HG03342 (cell line): ENCODE results near the gene CHTF18.

ENCODE experiments used
- ATAC-seq: cut with Tn5 transposase; IDR thresholded peaks from one replicate; pipeline ENCODE4 v1.9.1; 2021; ENCODE audit warnings: mild to moderate bottlenecking, moderate library complexity; ENCODE audit not compliant: unreplicated experiment

Gene CHTF18

DNA sequence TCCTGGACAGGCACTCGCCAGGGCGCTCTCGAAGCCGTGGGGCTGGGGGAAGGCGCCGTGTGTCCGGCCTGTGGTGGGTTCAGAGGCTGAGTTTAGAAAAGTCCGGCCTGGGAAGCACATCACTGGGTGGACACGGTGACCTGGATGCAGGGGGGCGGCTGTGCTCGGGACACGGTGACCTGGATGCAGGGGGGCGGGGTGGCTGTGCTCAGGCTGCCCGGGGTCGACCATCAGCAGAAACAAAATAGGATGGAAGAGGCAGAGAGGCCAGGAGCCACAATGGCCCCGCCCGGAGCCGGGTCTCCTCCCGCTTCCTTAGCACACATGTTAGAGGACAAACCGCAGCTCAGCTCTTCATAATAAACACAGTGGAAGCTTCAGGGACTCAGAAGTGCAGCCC, 55.4 kb downstream of the CHTF18 start:
- ATAC-seq: no peak

GRCh38 chr16:844638-845350, 56.4 kb downstream of the CHTF18 start:
- ATAC-seq: no peak

- ATAC-seq: no peak
Measured at GRCh38 chr16:845351-845745, 56.9 kb downstream of the CHTF18 start.

GRCh38 chr16:847151-847550, 58.7 kb downstream of the CHTF18 start:
- ATAC-seq: no peak
